H1 (cell line): ENCODE results near the gene TOMM40. TPM values are rescaled to one million over a fixed set of nuclear protein-coding genes. Genes with fewer than 3 reads are reported as not detected.

Experiments used
- BCL11A ChIP-seq, 2 experiments: IDR thresholded peaks; one replicate each; pipeline ENCODE4 v1.6.1; 2011; ENCODE audit warnings: low read depth in 2 of 2, low read length in 2 of 2, mild to moderate bottlenecking in 2 of 2
- BRCA1 ChIP-seq: IDR thresholded peaks from 2 replicates; pipeline ENCODE4 v1.6.1; 2012; ENCODE audit warnings: low read depth, low read length, improper control_type of control experiment
- EGR1 ChIP-seq: IDR thresholded peaks from 2 replicates; pipeline ENCODE4 v1.6.1; 2011; ENCODE audit warnings: low read depth, low read length, borderline replicate concordance
- NANOG ChIP-seq: IDR thresholded peaks from 2 replicates; pipeline ENCODE4 v1.6.1; 2011; ENCODE audit warnings: low read length, low read depth, mild to moderate bottlenecking, inconsistent platforms; ENCODE audit not compliant: insufficient read depth, poor library complexity, severe bottlenecking
- RAD21 ChIP-seq, 2 experiments: IDR thresholded peaks in 1 of 2; conservative IDR thresholded peaks in 1 of 2; 2 replicates each; pipeline ENCODE4 v1.6.1; 2011; ENCODE audit warnings: low read depth in 2 of 2, low read length in 2 of 2, improper control_type of control experiment in 1 of 2, inconsistent platforms in 1 of 2, mild to moderate bottlenecking in 1 of 2, moderate library complexity in 1 of 2
- RXRA ChIP-seq: IDR thresholded peaks from 2 replicates; pipeline ENCODE4 v1.6.1; 2011; ENCODE audit warnings: low read depth, mild to moderate bottlenecking, low read length, moderate library complexity; ENCODE audit not compliant: insufficient read depth
- SIX5 ChIP-seq: IDR thresholded peaks from 2 replicates; pipeline ENCODE4 v1.6.1; 2011; ENCODE audit warnings: mild to moderate bottlenecking, low read depth, low read length
- SP1 ChIP-seq: IDR thresholded peaks from 2 replicates; pipeline ENCODE4 v1.6.1; 2011; ENCODE audit warnings: low read depth, low read length
- YY1 ChIP-seq: IDR thresholded peaks from 2 replicates; pipeline ENCODE4 v1.6.1; 2011; ENCODE audit warnings: low read depth, mild to moderate bottlenecking, low read length
- ZNF274 ChIP-seq: IDR thresholded peaks from 2 replicates; pipeline ENCODE4 v1.7.0; 2012; ENCODE audit warnings: low read length, borderline replicate concordance; ENCODE audit errors: extremely low read depth
- polyA plus RNA-seq, 7 experiments: library from polyadenylated mRNA; depleted of rRNA in 3 of 7; stranded (reverse) in 5 of 7; unstranded in 2 of 7; fragments of >200 nt in 5 of 7; fragments of 200-250 nt in 2 of 7; gene quantifications; 1 replicate in 5 of 7; 2 replicates in 1 of 7; 4 replicates in 1 of 7; pipeline versions ENCODE4 v1.2.1 to v1.2.3, GENCODE V29; 2011 to 2013; ENCODE audit warnings: missing spikeins in 2 of 7, mixed read lengths in 2 of 7
- total RNA-seq: library from RNA; stranded (reverse); fragmentation: NEBNext Ultra II Directional; extraction: Animal tissue kit (Norgen Biotek cat#: 25700); gene quantifications from 2 replicates; pipeline ENCODE4 v1.2.1, GENCODE V29; 2021
- TF ChIP-seq, protein P1 (sequence below): IDR thresholded peaks from 2 replicates; pipeline ENCODE4 v1.6.1; 2011; ENCODE audit warnings: low read depth, mild to moderate bottlenecking, low read length; ENCODE audit not compliant: insufficient read depth

TOMM40 gene
- total and polyA plus RNA-seq, 2 of the 8 experiments (the other 6 are each of a cell fraction or from before 2014, with no cell fraction given), result 154 to 179 TPM

DNA sequence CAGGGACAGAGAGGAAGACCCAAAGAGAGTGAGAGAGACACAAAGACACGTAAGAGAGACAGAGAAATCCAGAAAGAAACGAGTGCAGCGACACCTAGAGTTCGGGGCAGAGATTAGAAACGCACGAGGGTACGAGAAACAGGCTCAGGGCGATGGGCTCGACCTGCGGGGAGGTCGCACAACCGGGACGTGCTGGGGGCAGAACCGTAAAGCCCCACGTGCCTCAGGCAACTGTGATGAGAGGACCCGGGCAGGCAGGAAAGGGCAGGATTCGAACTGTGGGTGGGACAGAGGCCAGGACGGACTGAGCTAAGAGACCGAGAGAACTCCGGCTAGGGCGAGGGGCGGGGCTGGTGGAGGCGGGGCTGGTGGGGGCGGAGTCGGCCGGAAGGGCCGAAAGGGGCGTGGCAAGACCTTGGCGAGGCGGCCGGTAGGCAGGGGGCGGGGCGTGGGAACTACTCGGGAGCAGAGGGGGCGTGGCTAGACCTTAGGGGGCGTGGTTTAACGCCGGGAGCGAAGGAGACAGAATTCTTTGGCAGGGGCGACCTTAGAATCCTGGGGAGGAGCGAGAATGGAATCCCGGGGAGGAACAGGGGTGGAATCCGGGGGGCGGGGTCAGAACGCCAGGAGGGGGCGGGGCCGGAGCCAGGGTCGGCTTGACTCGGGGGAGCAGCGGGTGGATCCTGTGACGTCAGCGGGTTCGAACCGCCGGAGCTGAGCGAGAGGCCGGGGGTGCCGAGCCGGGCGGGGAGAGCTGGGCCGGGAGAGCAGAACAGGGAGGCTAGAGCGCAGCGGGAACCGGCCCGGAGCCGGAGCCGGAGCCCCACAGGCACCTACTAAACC lies 45.2 kb upstream of the TOMM40 start, which contains the start of gene NECTIN2 (continued):
- 0 out of 2 replicates have a peak, but pooled peaks have one; percentile 13 for TF ChIP-seq EGR1
- TF ChIP-seq, protein P1, sequence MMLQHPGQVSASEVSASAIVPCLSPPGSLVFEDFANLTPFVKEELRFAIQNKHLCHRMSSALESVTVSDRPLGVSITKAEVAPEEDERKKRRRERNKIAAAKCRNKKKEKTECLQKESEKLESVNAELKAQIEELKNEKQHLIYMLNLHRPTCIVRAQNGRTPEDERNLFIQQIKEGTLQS, result no peak
- TF ChIP-seq RXRA, result no peak
- peak; percentile 50 to 60 for TF ChIP-seq RAD21 (IDR thresholded peaks at IDR 0.05 in 1 of 2, conservative IDR thresholded peaks at IDR 0.05 in 1 of 2; ENCODE audit: low read depth in 2 of 2, low read length in 2 of 2)
- no peak for TF ChIP-seq SIX5
- no peak for TF ChIP-seq NANOG
- TF ChIP-seq ZNF274, result no peak
- peak; percentile 84 for TF ChIP-seq SP1
- TF ChIP-seq YY1, result no peak
- no peak for TF ChIP-seq BRCA1
- no peak for TF ChIP-seq BCL11A (IDR thresholded peaks at IDR 0.05; ENCODE audit: low read depth in 2 of 2, low read length in 2 of 2)
